H1 (cell line): Measurements from ENCODE around the gene DUSP3.

Source experiments
- CEBPB ChIP-seq: IDR thresholded peaks from 2 replicates; pipeline ENCODE4 v1.6.1; 2012; ENCODE audit warnings: low read depth, low read length
- CHD2 ChIP-seq: IDR thresholded peaks from 2 replicates; pipeline ENCODE4 v1.6.1; 2012; ENCODE audit warnings: low read length, improper control_type of control experiment
- CTCF ChIP-seq, 3 experiments: IDR thresholded peaks; 1 replicate in 2 of 3; 2 replicates in 1 of 3; pipeline versions ENCODE4 v1.5.1 to v1.6.1; 2011; ENCODE audit warnings: low read length in 3 of 3, mild to moderate bottlenecking in 3 of 3, inconsistent platforms in 2 of 3, low read depth in 1 of 3, moderate library complexity in 1 of 3; ENCODE audit not compliant: insufficient read depth in 1 of 3; ENCODE audit errors: control extremely low read depth in 1 of 3
- GTF2F1 ChIP-seq: IDR thresholded peaks from 2 replicates; pipeline ENCODE4 v1.6.1; 2012; ENCODE audit warnings: low read depth, low read length, improper control_type of control experiment, borderline replicate concordance
- JUN ChIP-seq: IDR thresholded peaks from 2 replicates; pipeline ENCODE4 v1.6.1; 2011; ENCODE audit warnings: low read depth, mild to moderate bottlenecking, improper control_type of control experiment, low read length
- KDM1A ChIP-seq: fragments of 200-600, 300-600 bp; sonication (generic); IDR thresholded peaks from 2 replicates; pipeline ENCODE4 v1.7.1; 2016; ENCODE audit warnings: mild to moderate bottlenecking, low read length, borderline replicate concordance
- KDM5A ChIP-seq: fragments of 200-600 bp; IDR thresholded peaks from 2 replicates; pipeline ENCODE4 v1.7.1; 2012; ENCODE audit warnings: mild to moderate bottlenecking, low read length, inconsistent platforms, mixed read lengths
- PHF8 ChIP-seq: fragments of 200-600 bp; sonication (generic); conservative IDR thresholded peaks from 2 replicates; pipeline ENCODE4 v1.7.1; 2012; ENCODE audit warnings: low read depth, mild to moderate bottlenecking, inconsistent platforms, low read length, moderate library complexity
- POLR2A ChIP-seq, 2 experiments: IDR thresholded peaks; 1 replicate in 1 of 2; 2 replicates in 1 of 2; pipeline ENCODE4 v1.6.1; 2011; ENCODE audit warnings: low read depth in 2 of 2, low read length in 2 of 2, mild to moderate bottlenecking in 2 of 2; ENCODE audit errors: control extremely low read depth in 1 of 2
- POLR2AphosphoS5 ChIP-seq: IDR thresholded peaks from 2 replicates; pipeline ENCODE4 v1.6.1; 2011; ENCODE audit warnings: low read depth, low read length
- POU5F1 ChIP-seq: IDR thresholded peaks from 2 replicates; pipeline ENCODE4 v1.6.1; 2011; ENCODE audit warnings: low read depth, mild to moderate bottlenecking, low read length, moderate library complexity

DNA sequence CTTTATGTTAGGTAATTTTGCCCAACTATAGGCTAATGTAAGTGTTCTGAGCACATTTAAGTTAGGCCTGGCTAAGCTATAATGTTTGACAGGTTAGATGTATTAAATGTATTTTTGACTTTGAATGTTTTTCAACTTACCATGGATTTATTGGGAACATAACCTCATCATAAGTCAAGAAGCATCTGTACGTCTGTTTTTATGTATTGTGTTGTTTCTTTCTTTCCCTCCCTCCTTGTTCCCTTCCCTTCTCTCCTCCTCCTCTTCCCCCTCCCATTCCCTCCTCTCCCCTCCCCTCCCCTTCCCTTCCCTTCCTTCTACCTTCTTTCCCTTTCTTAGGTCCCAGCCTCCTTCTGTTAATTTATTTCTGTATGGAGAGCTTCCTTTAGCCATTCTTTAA lies 10.7 kb upstream of the DUSP3 start:
- TF ChIP-seq CHD2 = no peak
- no peak for TF ChIP-seq CTCF (IDR thresholded peaks at IDR 0.05; ENCODE audit: control extremely low read depth in 1 of 3, insufficient read depth in 1 of 3, low read depth in 1 of 3, low read length in 3 of 3)
- TF ChIP-seq PHF8 = no peak
- no peak for TF ChIP-seq CEBPB
- TF ChIP-seq POLR2A (IDR thresholded peaks at IDR 0.05; ENCODE audit: control extremely low read depth in 1 of 2, low read depth in 2 of 2, low read length in 2 of 2) = no peak
- TF ChIP-seq POLR2AphosphoS5 = no peak
- TF ChIP-seq KDM5A = no peak
- TF ChIP-seq GTF2F1 = no peak
- TF ChIP-seq POU5F1 = no peak
- no peak for TF ChIP-seq KDM1A
- TF ChIP-seq JUN = no peak
